ENCODE results near the gene AK8. TPM values are rescaled to one million over a fixed set of nuclear protein-coding genes. Genes with fewer than 3 reads are reported as not detected.

The AK8 gene
- total RNA-seq, 2 donors from 2014 or later, result 0.66 TPM; not detected in 1

DNA sequence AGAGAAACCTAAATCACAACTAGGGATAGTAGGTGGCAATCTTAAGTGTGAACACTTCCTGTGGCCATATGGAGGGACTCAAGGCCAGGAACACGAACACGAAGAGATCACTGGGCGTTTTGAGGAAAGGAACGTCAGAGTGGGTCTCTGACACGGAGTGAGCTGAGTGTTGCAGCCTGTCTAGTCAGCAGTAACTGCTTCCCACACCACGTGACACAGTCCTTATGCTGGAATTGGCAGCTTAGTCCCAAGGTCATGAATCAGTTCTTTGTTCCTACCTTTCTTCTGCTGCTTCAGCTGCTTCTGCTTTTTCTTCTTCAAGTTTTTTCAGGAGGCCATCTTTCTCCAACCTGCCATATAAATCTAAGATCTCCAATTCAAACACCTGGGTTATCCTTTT, 18.8 kb upstream of the AK8 start:
- Mint-ChIP-seq H3K9me3 (no peaks in the 10 kb centered on the region), H3K27ac (no peak overlapping the region), H3K4me3 (no peak overlapping the region), H3K27me3 (no peaks in the 10 kb centered on the region), H3K4me1 (no peaks in the 10 kb centered on the region), H3K36me3 (ENCODE audit: low read depth) (peaks cover 74% of the 10 kb centered on the region)
- no peak for ATAC-seq (replicated peaks)

DNA sequence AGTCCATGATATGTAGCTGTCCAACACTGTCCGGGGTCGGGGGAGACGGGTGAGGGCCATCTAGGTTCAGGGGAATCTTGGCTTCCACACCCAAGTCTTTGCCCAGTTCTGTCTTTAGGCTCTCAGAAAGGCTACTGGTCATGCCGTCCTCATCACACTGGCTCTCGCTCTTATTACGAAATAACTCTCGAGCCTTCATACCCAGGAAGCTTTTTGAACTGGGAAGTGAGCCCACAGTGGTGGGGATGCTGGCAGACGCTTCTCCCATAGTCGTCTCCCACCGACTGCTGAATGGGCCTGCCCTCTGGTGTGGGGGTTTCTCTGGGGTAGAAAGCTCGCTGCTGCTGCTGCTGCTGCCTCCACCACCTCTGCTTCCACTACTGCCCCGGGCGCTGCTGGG, 18.2 kb upstream of the AK8 start:
- no peak overlapping the region for H3K27ac Mint-ChIP-seq
- H3K4me3 Mint-ChIP-seq, result no peak overlapping the region
- H3K27me3 Mint-ChIP-seq, result no peaks in the 10 kb centered on the region
- no peaks in the 10 kb centered on the region for H3K4me1 Mint-ChIP-seq
- ATAC-seq (replicated peaks), result no peak
- no peaks in the 10 kb centered on the region for H3K9me3 Mint-ChIP-seq
- peaks cover 68% of the 10 kb centered on the region for H3K36me3 Mint-ChIP-seq (ENCODE audit: low read depth)

DNA sequence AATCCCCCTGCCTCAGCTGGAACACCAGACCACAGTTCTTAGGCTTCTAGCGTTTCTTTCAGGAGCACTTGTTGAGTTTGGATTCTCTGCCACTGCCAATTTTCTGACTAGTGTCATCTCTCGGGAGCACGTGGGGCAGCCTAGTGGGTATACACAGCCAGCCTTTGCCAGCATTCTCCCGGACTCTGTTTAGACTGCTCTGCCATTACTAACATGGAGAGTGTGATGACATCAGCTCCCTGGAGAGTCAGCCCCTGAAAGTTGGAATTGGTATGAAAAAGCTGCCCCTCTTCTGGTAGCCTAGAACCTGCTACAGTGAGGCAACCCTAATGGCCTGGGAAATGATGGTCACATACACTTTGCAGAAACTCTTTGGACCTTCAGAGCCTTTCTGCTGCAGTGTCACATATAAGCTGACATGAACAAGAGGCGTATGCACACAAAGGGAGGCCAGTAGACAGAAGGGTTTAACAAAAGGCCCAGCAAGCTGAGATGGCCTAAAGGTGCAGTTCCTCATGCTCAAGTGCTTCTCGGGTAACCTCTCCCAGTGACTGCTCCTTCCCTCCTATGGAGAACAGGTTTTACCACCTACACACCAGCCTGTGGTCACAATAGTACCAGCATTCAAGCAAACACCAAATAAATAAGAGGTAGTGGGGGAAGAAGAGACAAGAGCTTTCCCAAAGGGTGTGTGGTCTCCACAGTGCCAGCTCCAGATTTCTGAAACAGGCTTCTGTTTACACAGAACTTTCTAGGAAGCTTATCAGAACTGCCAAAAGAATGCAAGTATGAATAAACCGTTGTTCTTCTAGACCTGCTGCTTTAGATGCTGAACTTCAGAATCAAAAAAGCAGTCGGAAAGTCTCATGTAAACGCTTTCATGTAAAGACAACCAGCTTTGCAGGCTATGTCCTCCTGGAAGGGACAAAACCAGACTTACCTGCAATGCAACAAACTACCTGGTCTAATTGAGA, 17.1 kb upstream of the AK8 start:
- H3K27ac Mint-ChIP-seq, result peak overlapping the region; percentile 70
- peaks cover 57% of the 10 kb centered on the region for H3K36me3 Mint-ChIP-seq (ENCODE audit: low read depth)
- no peaks in the 10 kb centered on the region for H3K4me1 Mint-ChIP-seq
- no peak for ATAC-seq (replicated peaks)
- H3K27me3 Mint-ChIP-seq, result no peaks in the 10 kb centered on the region
- H3K9me3 Mint-ChIP-seq, result no peaks in the 10 kb centered on the region
- no peak overlapping the region for H3K4me3 Mint-ChIP-seq

DNA sequence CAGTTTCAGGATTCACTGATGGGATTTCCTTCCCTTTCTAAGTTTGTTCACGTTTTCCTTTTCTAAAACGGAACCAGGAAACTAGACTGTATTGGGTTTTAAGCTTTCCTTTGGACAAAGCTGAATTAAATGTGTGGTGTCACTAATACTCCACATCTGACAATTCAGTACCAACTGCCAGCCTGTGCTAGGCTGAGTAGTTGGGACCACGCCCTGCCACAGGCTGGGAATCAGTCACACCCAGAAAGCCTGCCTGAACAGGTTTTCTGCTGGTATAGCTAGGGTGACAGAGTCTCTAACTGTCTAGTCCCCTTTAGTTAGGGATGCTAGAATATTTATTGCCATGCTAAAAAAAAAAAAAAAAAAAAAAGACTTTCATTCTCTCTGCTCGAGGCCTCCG, 16.3 kb upstream of the AK8 start:
- Mint-ChIP-seq H3K4me3 (no peak overlapping the region), H3K36me3 (ENCODE audit: low read depth) (peaks cover 50% of the 10 kb centered on the region), H3K4me1 (no peaks in the 10 kb centered on the region), H3K27me3 (no peaks in the 10 kb centered on the region), H3K27ac (no peak overlapping the region), H3K9me3 (no peaks in the 10 kb centered on the region)
- no peak for ATAC-seq (replicated peaks)

DNA sequence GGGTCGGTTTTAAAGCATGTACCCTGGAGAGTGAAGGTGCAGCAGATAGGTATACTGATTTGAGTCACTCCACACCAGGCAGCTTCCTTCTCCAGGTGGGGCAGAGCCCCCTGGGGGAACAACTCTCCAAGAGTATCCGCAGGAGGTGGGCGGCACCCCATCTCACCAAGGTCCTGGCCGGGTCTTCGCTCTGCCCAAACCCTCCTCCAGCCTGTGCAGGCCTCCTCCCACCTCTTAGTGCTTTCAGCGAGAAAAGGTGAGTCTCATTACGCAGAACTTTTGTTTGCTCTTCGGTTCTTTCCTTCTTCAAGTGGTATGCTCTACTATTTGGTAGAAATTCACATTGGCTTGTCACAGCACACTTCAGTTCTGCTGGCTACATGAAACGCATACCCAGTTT, 14.3 kb upstream of the AK8 start:
- ATAC-seq (replicated peaks), result no peak
- H3K4me1 Mint-ChIP-seq, result no peaks in the 10 kb centered on the region
- no peak overlapping the region for H3K4me3 Mint-ChIP-seq
- H3K27ac Mint-ChIP-seq, result no peak overlapping the region
- no peaks in the 10 kb centered on the region for H3K9me3 Mint-ChIP-seq
- peaks cover 31% of the 10 kb centered on the region for H3K36me3 Mint-ChIP-seq (ENCODE audit: low read depth)
- H3K27me3 Mint-ChIP-seq, result no peaks in the 10 kb centered on the region

DNA sequence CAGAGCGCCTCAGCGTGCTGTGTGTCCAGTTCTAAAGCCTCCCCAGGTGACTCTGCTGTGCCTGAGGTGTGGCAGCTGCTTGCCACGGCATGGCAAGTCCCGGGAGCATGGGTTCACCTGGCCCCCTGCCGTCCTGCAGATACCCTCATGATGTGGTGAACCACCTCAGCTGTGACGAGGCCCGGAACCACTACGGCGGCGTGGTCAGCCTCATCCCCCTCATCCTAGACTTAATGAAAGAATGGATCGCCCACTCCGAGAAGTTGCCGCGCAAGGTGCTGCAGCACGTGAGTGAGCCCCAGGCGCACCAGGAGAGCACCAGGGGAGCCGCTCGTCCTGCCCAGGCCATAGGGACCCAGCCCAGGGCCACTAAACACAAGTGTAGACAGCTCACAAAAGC, 10.1 kb upstream of the AK8 start:
- H3K4me3 Mint-ChIP-seq, result no peak overlapping the region
- no peak for ATAC-seq (replicated peaks)
- H3K36me3 Mint-ChIP-seq (ENCODE audit: low read depth), result peaks cover 3% of the 10 kb centered on the region
- H3K27ac Mint-ChIP-seq, result no peak overlapping the region
- no peaks in the 10 kb centered on the region for H3K9me3 Mint-ChIP-seq
- H3K4me1 Mint-ChIP-seq, result no peaks in the 10 kb centered on the region
- no peaks in the 10 kb centered on the region for H3K27me3 Mint-ChIP-seq

DNA sequence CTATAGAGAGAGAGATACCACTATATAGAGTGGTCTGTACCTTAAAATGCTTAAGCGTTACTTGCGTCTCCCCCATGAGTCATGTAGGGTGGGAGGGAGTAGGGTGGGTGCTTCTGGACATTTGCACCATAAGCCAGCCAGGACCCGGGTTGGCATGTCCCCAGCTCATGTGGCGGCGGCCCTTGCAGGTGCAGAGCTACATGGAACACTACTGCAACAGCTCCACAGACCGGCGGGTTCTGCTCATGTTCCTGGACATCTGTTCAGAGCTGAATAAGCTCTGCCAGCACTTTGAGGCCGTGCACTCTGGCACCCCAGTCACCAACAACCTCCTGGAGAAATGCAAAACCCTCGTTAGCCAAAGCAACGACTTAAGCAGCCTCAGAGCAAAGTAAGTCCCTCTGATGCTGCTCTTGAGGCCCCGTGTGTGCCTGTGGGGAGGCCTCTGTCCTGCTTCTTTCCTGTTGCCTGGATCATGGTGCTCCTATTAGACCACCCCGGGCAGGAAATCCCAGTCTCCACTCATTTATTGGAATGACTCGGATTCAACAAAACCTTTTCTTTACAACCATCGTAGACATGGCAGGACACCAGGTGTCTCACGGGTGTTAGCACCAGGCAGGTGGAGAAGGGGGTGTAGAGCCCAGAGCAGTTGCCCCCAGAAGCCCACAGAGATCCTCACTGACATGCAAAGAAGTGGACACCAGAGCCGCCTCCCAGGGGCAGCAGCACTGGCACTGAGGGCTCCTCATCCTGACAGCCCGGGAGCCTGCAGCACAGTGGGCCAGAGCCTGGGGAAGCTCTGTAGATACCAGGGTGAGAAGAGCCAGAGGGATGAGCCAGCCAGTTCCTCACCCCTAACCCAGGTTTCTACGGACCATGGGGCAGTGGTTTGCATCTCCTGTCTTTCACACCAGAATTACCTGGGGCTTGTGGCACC, 9.4 kb upstream of the AK8 start:
- no peak overlapping the region for H3K4me3 Mint-ChIP-seq
- no peaks in the 10 kb centered on the region for H3K36me3 Mint-ChIP-seq (ENCODE audit: low read depth)
- H3K27me3 Mint-ChIP-seq, result no peaks in the 10 kb centered on the region
- no peak overlapping the region for H3K27ac Mint-ChIP-seq
- ATAC-seq (replicated peaks), result no peak
- H3K9me3 Mint-ChIP-seq, result no peaks in the 10 kb centered on the region
- H3K4me1 Mint-ChIP-seq, result no peaks in the 10 kb centered on the region

DNA sequence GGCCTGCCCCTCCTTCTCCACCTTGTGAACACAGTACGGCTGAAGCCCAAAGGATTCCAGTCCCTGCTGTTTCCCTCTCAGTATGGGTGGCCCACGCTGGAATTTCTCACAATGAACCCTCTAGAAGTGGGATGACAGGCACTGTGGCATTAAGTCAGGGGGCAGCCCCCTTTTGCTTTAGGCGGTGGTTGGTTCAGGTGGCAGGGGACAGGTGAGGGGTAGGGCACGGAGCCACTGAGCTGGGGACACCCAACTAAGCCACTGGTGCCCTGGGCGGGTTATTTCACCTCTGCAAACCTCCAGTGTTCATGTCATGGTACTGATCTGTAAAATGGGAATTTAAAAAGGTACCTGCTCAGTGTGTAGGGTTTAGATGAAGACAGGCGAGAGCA, 8.2 kb upstream of the AK8 start:
- H3K27ac Mint-ChIP-seq, result no peak overlapping the region
- H3K9me3 Mint-ChIP-seq, result no peaks in the 10 kb centered on the region
- H3K4me3 Mint-ChIP-seq, result no peak overlapping the region
- no peak for ATAC-seq (replicated peaks)
- no peaks in the 10 kb centered on the region for H3K27me3 Mint-ChIP-seq
- no peaks in the 10 kb centered on the region for H3K36me3 Mint-ChIP-seq (ENCODE audit: low read depth)
- no peaks in the 10 kb centered on the region for H3K4me1 Mint-ChIP-seq

DNA sequence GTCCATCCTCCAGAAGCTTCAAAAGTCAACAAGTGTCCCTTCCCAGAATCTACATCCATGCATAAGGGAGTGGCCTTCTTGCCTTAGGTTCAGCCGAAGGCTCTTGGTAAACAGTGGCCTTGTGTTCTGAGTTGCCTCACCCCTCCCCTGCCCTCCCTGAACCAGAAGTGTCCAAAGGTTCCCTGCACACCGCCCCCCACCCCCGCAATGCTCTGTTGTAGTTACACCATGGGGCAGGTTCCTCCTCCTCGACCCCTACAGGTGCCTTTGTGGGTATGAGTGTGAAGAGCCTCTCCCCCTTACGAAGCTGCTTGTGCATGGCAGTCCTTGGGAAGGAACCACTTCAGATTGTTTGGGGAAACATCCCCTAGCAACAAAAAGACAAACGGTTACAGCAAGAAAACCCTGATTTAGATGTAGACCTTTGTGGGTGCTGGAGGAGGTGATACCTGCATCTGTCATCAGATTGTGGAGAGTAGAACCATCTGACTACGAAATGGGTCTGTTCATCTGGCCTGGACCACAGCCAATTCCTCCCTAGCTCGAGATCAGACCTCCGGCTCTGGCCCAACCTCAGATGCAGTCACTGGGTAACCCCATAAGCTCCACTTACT, 7.7 kb upstream of the AK8 start:
- H3K4me3 Mint-ChIP-seq, result no peak overlapping the region
- no peak overlapping the region for H3K27ac Mint-ChIP-seq
- H3K36me3 Mint-ChIP-seq (ENCODE audit: low read depth), result no peaks in the 10 kb centered on the region
- H3K27me3 Mint-ChIP-seq, result no peaks in the 10 kb centered on the region
- no peaks in the 10 kb centered on the region for H3K9me3 Mint-ChIP-seq
- no peaks in the 10 kb centered on the region for H3K4me1 Mint-ChIP-seq
- no peak for ATAC-seq (replicated peaks)

DNA sequence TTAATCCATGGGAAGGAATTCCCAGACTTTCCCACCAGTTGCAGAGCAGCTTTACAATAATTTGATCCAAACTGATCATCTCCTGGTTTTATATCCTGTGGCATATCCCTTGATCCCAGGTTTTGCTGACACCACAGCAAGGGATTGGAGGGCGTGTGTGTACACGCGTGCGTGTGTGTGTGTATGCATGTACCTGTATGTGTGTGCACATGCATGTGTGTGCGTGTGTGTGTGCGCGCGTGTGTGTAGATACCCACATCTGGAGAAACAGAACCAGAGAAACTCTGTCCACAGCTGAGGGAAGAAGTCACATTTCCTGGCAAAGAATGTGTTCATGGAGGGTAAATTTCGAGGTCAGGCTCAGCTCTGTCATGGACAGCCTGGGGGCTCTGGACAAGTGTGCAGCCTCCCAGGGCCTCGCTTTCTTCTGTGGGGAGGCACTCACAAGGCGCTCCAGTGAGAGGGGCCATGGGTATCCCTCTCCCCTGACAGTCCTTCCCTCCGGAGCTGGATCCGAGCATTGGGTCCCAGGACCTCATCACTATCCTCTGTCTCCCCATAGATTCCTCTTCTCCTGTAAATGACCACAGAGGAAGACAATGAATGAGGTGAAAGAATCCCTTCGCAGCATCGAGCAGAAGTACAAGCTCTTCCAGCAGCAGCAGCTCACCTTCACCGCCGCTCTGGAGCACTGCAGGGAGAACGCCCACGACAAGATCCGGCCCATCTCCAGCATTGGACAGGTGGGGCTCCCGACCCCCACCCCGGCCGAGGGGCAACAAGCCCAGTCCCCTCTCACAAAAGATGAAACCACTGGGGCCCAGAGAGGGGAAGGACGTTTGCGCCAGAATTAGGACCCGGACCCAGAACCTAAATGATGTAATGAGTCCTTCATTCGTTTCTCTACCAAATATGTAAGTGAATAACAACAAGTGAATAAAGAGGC, 5.5 kb upstream of the AK8 start:
- Mint-ChIP-seq H3K27me3 (no peaks in the 10 kb centered on the region), H3K4me1 (no peaks in the 10 kb centered on the region), H3K9me3 (no peaks in the 10 kb centered on the region), H3K27ac (no peak overlapping the region), H3K36me3 (ENCODE audit: low read depth) (no peaks in the 10 kb centered on the region), H3K4me3 (no peak overlapping the region)
- ATAC-seq (replicated peaks), result no peak

DNA sequence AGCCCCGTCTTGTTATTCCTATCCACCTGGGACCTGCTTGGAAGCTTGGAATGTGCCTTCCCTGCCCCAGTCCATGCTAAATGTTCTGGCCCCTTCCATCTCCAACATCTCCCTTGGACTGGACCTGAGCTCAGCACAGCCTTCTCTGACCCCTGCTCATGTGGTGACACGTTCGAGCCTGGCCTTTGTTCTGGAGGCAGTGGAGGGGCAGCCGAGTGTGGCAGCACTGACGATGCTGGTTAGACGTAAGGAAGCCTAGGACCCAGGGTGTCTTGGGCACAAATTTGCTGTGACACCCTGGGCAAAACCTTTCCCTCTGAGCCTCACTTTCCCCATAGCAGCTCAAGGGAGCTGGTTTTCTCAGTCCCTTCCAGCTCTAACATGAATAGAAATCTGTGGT, 4.5 kb upstream of the AK8 start:
- ATAC-seq (replicated peaks), result no peak
- Mint-ChIP-seq H3K4me3 (no peak overlapping the region), H3K36me3 (ENCODE audit: low read depth) (no peaks in the 10 kb centered on the region), H3K27me3 (no peaks in the 10 kb centered on the region), H3K9me3 (no peaks in the 10 kb centered on the region), H3K4me1 (no peaks in the 10 kb centered on the region), H3K27ac (no peak overlapping the region)

DNA sequence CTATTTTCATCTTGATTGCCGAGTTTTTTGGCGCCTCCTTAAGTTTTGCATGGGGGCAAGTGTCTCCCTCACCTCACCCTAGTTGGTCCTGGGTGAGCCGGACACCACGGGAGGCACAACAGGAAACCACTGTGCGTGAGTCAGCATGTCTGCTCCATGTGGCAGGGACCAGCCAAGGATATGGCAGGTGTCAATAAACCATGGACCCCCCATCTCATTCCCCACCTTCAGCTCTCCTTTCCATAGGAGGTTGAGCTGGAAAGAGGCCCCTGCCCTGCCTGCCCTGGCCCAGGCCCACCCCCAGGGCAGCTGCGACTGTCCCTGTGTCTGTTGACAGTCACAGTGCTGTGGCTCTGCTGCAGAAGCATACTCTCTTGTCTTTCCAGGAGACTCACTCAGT, 3.7 kb upstream of the AK8 start:
- Mint-ChIP-seq H3K27me3 (no peaks in the 10 kb centered on the region), H3K4me3 (no peak overlapping the region), H3K27ac (no peak overlapping the region), H3K4me1 (no peaks in the 10 kb centered on the region), H3K9me3 (no peaks in the 10 kb centered on the region), H3K36me3 (ENCODE audit: low read depth) (no peaks in the 10 kb centered on the region)
- ATAC-seq (replicated peaks), result no peak

DNA sequence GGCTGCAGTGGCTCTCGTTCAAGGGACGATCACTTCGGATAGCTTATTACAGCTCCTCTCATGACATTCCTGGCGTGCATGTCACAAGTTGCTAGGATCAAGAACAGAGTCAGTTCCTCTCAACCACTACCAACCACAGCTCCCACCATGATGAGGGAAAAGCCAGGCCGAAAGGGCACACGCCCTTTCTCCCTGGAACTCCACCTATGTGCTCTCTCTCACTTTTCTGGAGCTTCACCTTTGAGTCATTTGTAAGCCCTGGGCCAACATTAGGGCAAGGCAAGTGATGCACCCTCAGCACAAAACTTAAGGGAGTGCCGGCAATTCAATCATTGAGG, 2.2 kb upstream of the AK8 start:
- Mint-ChIP-seq H3K9me3 (no peaks in the 10 kb centered on the region), H3K36me3 (ENCODE audit: low read depth) (no peaks in the 10 kb centered on the region), H3K4me1 (no peaks in the 10 kb centered on the region), H3K27me3 (no peaks in the 10 kb centered on the region), H3K4me3 (no peak overlapping the region), H3K27ac (no peak overlapping the region)
- no peak for ATAC-seq (replicated peaks)
